Measurements from ENCODE around the gene MYL12B. TPM values are rescaled to one million over a fixed set of nuclear protein-coding genes. Genes with fewer than 3 reads are reported as not detected.

The MYL12B gene
- total and polyA plus RNA-seq, 2 of the 8 experiments (the other 6 are each of a cell fraction or from before 2014, with no cell fraction given): 174 to 188 TPM

DNA sequence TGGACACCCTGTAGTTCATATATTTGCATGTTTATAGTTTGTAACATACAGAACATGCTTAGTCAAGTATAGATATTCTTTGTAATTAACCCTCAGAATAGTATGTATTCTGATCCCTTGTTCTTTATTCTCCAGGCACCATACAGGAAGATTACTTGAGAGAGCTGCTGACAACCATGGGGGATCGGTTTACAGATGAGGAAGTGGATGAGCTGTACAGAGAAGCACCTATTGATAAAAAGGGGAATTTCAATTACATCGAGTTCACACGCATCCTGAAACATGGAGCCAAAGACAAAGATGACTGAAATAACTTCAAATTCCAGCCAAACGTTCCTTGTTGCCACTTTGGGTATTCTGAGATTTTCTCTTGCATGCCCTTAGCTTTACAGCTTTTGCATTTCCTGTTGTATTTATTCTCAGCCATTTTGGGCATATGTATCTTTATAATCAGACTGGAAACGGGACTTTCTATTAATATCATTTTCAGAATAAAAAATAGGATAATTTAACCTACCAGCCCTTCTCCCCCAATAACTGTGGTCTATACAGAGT lies 6.2 kb upstream of the MYL12B start (continued):
- TF ChIP-seq, protein P1, sequence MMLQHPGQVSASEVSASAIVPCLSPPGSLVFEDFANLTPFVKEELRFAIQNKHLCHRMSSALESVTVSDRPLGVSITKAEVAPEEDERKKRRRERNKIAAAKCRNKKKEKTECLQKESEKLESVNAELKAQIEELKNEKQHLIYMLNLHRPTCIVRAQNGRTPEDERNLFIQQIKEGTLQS (IDR thresholded peaks at IDR 0.05; ENCODE audit: insufficient read depth, low read depth, low read length): no peak
- TF ChIP-seq KDM1A (IDR thresholded peaks at IDR 0.05; ENCODE audit: borderline replicate concordance, low read length) (no peak), SIN3A (conservative IDR thresholded peaks at IDR 0.05 in 1 of 2, IDR thresholded peaks at IDR 0.05 in 1 of 2; ENCODE audit: low read depth in 1 of 2, low read length in 2 of 2) (no peak), CEBPB (IDR thresholded peaks at IDR 0.05; ENCODE audit: low read depth, low read length) (no peak), SUZ12 (IDR thresholded peaks at IDR 0.05; ENCODE audit: low read length) (no peak), RNF2 (IDR thresholded peaks at IDR 0.05; ENCODE audit: borderline replicate concordance, low read depth, low read length, missing control alignments, poor library complexity, severe bottlenecking) (no peak), FOSL1 (IDR thresholded peaks at IDR 0.05; ENCODE audit: insufficient read depth, low read depth, low read length) (no peak), CHD7 (IDR thresholded peaks at IDR 0.05; ENCODE audit: insufficient replicate concordance, low read length) (no peak), SIX5 (IDR thresholded peaks at IDR 0.05; ENCODE audit: low read depth, low read length) (no peak)

Data from H1 (cell line).